Vagina (tissue), 2 donors: Measurements from ENCODE around the gene NCAM2. TPM values are rescaled to one million over a fixed set of nuclear protein-coding genes. Genes with fewer than 3 reads are reported as not detected.

Experiments used
- DNase-seq, 2 donors: peaks; one replicate each; pipeline ENCODE4 v3.0.0-alpha.2; 2017; ENCODE audit errors: extremely low spot score in 2 of 2
- H3K27ac ChIP-seq: fragments of 200-600 bp; sonication (generic); one replicate; pipeline ENCODE4 v1.5.1; 2019
- H3K27me3 ChIP-seq: fragments of 200-600 bp; sonication (generic); one replicate; pipeline ENCODE4 v1.5.1; 2019
- H3K36me3 ChIP-seq, 2 donors: fragments of 200-600 bp; sonication (generic); one replicate each; pipeline ENCODE4 v1.5.1; 2017 to 2019
- H3K4me1 ChIP-seq: fragments of 200-600 bp; sonication (generic); one replicate; pipeline ENCODE4 v1.5.1; 2019
- H3K4me3 ChIP-seq, 2 donors: fragments of 200-600 bp; sonication (generic); 1 replicate in 1 of 2; 2 replicates in 1 of 2; pipeline ENCODE4 v1.5.1; 2016 to 2019
- H3K9me3 ChIP-seq: fragments of 200-600 bp; sonication (generic); one replicate; pipeline ENCODE4 v1.5.1; 2019
- CTCF ChIP-seq, 3 experiments: fragments of 450-650 bp in 2 of 3; fragments of 200-600 bp in 1 of 3; sonication (generic) in 1 of 3; IDR thresholded peaks; one replicate each; pipeline ENCODE4 v1.5.1; 2017 to 2019; ENCODE audit warnings: antibody characterized with exemption in 3 of 3, mild to moderate bottlenecking in 2 of 3, moderate library complexity in 2 of 3
- POLR2A ChIP-seq, 2 donors: fragments of 450-650 bp; IDR thresholded peaks; one replicate each; pipeline ENCODE4 v1.6.1; 2017; ENCODE audit warnings: antibody characterized with exemption in 2 of 2, mild to moderate bottlenecking in 2 of 2, moderate library complexity in 2 of 2
- POLR2AphosphoS5 ChIP-seq, 2 donors: sonication (generic); formaldehyde crosslinking; IDR thresholded peaks; one replicate each; pipeline ENCODE4 v1.9.0; 2017; ENCODE audit warnings: antibody characterized with exemption in 2 of 2, mild to moderate bottlenecking in 2 of 2, low read depth in 1 of 2; ENCODE audit not compliant: insufficient read depth in 1 of 2
- intact Hi-C: fragments of 100-400 bp; cut with DNase I; formaldehyde crosslinking; loops from one replicate; pipeline ENCODE4 v1.15.1; 2023
- total RNA-seq: library from RNA; depleted of rRNA; stranded (reverse); fragments of >200 nt; gene quantifications from one replicate; pipeline ENCODE4 v1.2.3, GENCODE V29; 2016

NCAM2 gene
- total RNA-seq, 1 donor from 2014 or later, result 4.7 TPM

- intact Hi-C loops, result no loop called here
- Histone ChIP-seq H3K9me3 (no peaks in the 10 kb centered on the region), H3K27me3 (no peaks in the 10 kb centered on the region), H3K36me3 (no peaks in the 10 kb centered on the region), H3K4me1 (no peaks in the 10 kb centered on the region), H3K27ac (no peak overlapping the region), H3K4me3 (no peak overlapping the region)
- no peak for DNase-seq
- no peak for TF ChIP-seq POLR2A (IDR thresholded peaks at IDR 0.05)
- no peak for TF ChIP-seq CTCF (IDR thresholded peaks at IDR 0.05)
- no peak for TF ChIP-seq POLR2AphosphoS5 (IDR thresholded peaks at IDR 0.05; ENCODE audit: insufficient read depth in 1 of 2, low read depth in 1 of 2)
Observed at GRCh38 chr21:21412096-21412495, 413.9 kb downstream of the NCAM2 start.

GRCh38 chr21:21415741-21416140 lies 417.5 kb downstream of the NCAM2 start:
- TF ChIP-seq CTCF (IDR thresholded peaks at IDR 0.05) (no peak), POLR2A (IDR thresholded peaks at IDR 0.05) (no peak), POLR2AphosphoS5 (IDR thresholded peaks at IDR 0.05; ENCODE audit: insufficient read depth in 1 of 2, low read depth in 1 of 2) (no peak)
- Histone ChIP-seq H3K4me1 (no peaks in the 10 kb centered on the region), H3K4me3 (no peak overlapping the region), H3K27ac (no peak overlapping the region), H3K9me3 (no peaks in the 10 kb centered on the region), H3K27me3 (no peaks in the 10 kb centered on the region), H3K36me3 (no peaks in the 10 kb centered on the region)
- intact Hi-C loops, result no loop called here
- no peak for DNase-seq

GRCh38 chr21:21434944-21435343 lies 436.7 kb downstream of the NCAM2 start:
- Histone ChIP-seq H3K27me3 (no peaks in the 10 kb centered on the region), H3K27ac (no peak overlapping the region), H3K9me3 (no peaks in the 10 kb centered on the region), H3K4me1 (no peaks in the 10 kb centered on the region), H3K36me3 (no peaks in the 10 kb centered on the region), H3K4me3 (no peak overlapping the region)
- intact Hi-C loops, result no loop called here
- no peak for DNase-seq
- TF ChIP-seq POLR2AphosphoS5 (IDR thresholded peaks at IDR 0.05; ENCODE audit: insufficient read depth in 1 of 2, low read depth in 1 of 2) (no peak), CTCF (IDR thresholded peaks at IDR 0.05) (no peak), POLR2A (IDR thresholded peaks at IDR 0.05) (no peak)

- no peaks in the 10 kb centered on the region for H3K27me3 ChIP-seq
- DNase-seq, result no peak
- H3K36me3 ChIP-seq, result no peaks in the 10 kb centered on the region
- intact Hi-C loops, result no loop called here
- no peak overlapping the region for H3K4me3 ChIP-seq
- no peak overlapping the region for H3K27ac ChIP-seq
- TF ChIP-seq POLR2AphosphoS5 (IDR thresholded peaks at IDR 0.05; ENCODE audit: insufficient read depth in 1 of 2, low read depth in 1 of 2) (no peak), POLR2A (IDR thresholded peaks at IDR 0.05) (no peak), CTCF (IDR thresholded peaks at IDR 0.05) (no peak)
- no peaks in the 10 kb centered on the region for H3K9me3 ChIP-seq
- no peaks in the 10 kb centered on the region for H3K4me1 ChIP-seq
Observed at GRCh38 chr21:21436012-21436534, 437.9 kb downstream of the NCAM2 start.

GRCh38 chr21:21439761-21440160 lies 441.6 kb downstream of the NCAM2 start:
- no peaks in the 10 kb centered on the region for H3K36me3 ChIP-seq
- no peaks in the 10 kb centered on the region for H3K9me3 ChIP-seq
- no peak overlapping the region for H3K4me3 ChIP-seq
- TF ChIP-seq POLR2AphosphoS5 (IDR thresholded peaks at IDR 0.05; ENCODE audit: insufficient read depth in 1 of 2, low read depth in 1 of 2) (no peak), POLR2A (IDR thresholded peaks at IDR 0.05) (no peak), CTCF (IDR thresholded peaks at IDR 0.05) (no peak)
- no peaks in the 10 kb centered on the region for H3K4me1 ChIP-seq
- no peaks in the 10 kb centered on the region for H3K27me3 ChIP-seq
- no peak overlapping the region for H3K27ac ChIP-seq
- DNase-seq, result no peak
- intact Hi-C loops, result no loop called here
